SK-N-SH (cell line): ENCODE measurements around the gene KLHL28. TPM values are rescaled to one million over a fixed set of nuclear protein-coding genes. Genes with fewer than 3 reads are reported as not detected.

ENCODE experiments used
- CTCF ChIA-PET: fragments of 300-600, 350-600 bp; formaldehyde crosslinking; extraction: SDS; loops from one replicate; lab custom pipeline; 2021; lab: Yijun Ruan, JAX
- POLR2A ChIA-PET: fragments of 350-600 bp; sonication (Branson Sonifier 250); formaldehyde crosslinking; extraction: SDS; loops from one replicate; lab custom pipeline; 2020; ENCODE audit warnings: antibody characterized with exemption, inconsistent platforms; lab: Yijun Ruan, JAX
- DNase-seq: peaks from one replicate; pipeline ENCODE4 v3.0.0; 2012
- H2AFZ ChIP-seq: fragments of 200-600 bp; sonication (generic); 2 replicates; pipeline ENCODE4 v1.8.1; 2016; ENCODE audit warnings: antibody characterized with exemption, mild to moderate bottlenecking, low read depth
- H3F3A ChIP-seq: fragments of 200-600 bp; sonication (generic); replicated peaks from 2 replicates; pipeline ENCODE3; 2016; ENCODE audit warnings: antibody characterized with exemption, mild to moderate bottlenecking; ENCODE audit not compliant: insufficient read depth
- H3K27ac ChIP-seq, 2 experiments: fragments of 200-500 bp in 1 of 2; fragments of 200-600 bp in 1 of 2; sonication (Bioruptor generic) in 1 of 2; sonication (generic), shearing (Covaris generic) in 1 of 2; 2 replicates each; pipeline versions ENCODE4 v1.5.1 to v1.6.1; 2014 to 2016; ENCODE audit warnings: low read depth in 2 of 2, inconsistent platforms in 1 of 2, low read length in 1 of 2, mild to moderate bottlenecking in 1 of 2, mixed read lengths in 1 of 2
- H3K27me3 ChIP-seq: fragments of 200-600 bp; sonication (generic), shearing (Covaris generic); 2 replicates; pipeline ENCODE4 v1.6.1; 2016; ENCODE audit warnings: mixed run types; ENCODE audit not compliant: insufficient read depth
- H3K36me3 ChIP-seq, 2 experiments: fragments of 200-500 bp in 1 of 2; fragments of 200-600 bp in 1 of 2; sonication (Bioruptor generic) in 1 of 2; sonication (generic) in 1 of 2; replicated peaks in 1 of 2; 2 replicates each; pipeline versions ENCODE3 to v1.5.1; 2014 to 2016; ENCODE audit warnings: low read length in 1 of 2, mild to moderate bottlenecking in 1 of 2; ENCODE audit not compliant: insufficient read depth in 2 of 2, control insufficient read depth in 1 of 2
- H3K4me1 ChIP-seq, 2 experiments: fragments of 200-500 bp in 1 of 2; fragments of 200-600 bp in 1 of 2; sonication (Bioruptor generic) in 1 of 2; sonication (generic), shearing (Covaris generic) in 1 of 2; 2 replicates each; pipeline versions ENCODE4 v1.5.1 to v1.6.1; 2014 to 2016; ENCODE audit warnings: low read depth in 1 of 2, low read length in 1 of 2, mixed run types in 1 of 2; ENCODE audit not compliant: insufficient read depth in 2 of 2, control insufficient read depth in 1 of 2
- H3K4me2 ChIP-seq: fragments of 200-600 bp; sonication (generic), shearing (Covaris generic); 2 replicates; pipeline ENCODE4 v1.6.1; 2017; ENCODE audit warnings: mixed run types
- H3K4me3 ChIP-seq, 2 experiments: fragments of 200-500 bp in 1 of 2; fragments of 200-600 bp in 1 of 2; sonication (Bioruptor generic) in 1 of 2; sonication (generic), shearing (Covaris generic) in 1 of 2; 2 replicates each; pipeline versions ENCODE4 v1.5.1 to v1.8.1; 2014 to 2016; ENCODE audit warnings: low read depth in 2 of 2, inconsistent platforms in 1 of 2, low read length in 1 of 2, mild to moderate bottlenecking in 1 of 2, mixed read lengths in 1 of 2, moderate library complexity in 1 of 2
- H3K79me2 ChIP-seq: fragments of 200-600 bp; sonication (generic); 2 replicates; pipeline ENCODE4 v1.8.1; 2017; ENCODE audit warnings: mild to moderate bottlenecking; ENCODE audit not compliant: insufficient read depth
- H3K9ac ChIP-seq: fragments of 200-600 bp; sonication (generic); 2 replicates; pipeline ENCODE4 v1.6.1; 2017; ENCODE audit warnings: mixed run types
- H3K9me2 ChIP-seq: fragments of 200-600 bp; sonication (generic); 2 replicates; pipeline ENCODE4 v1.6.1; 2017; ENCODE audit warnings: mixed run types
- H3K9me3 ChIP-seq: fragments of 200-600 bp; sonication (generic); 2 replicates; pipeline ENCODE4 v1.6.1; 2017; ENCODE audit warnings: mixed run types, mild to moderate bottlenecking, moderate library complexity
- H4K20me1 ChIP-seq: fragments of 200-600 bp; sonication (generic); 2 replicates; pipeline ENCODE4 v1.6.1; 2017; ENCODE audit warnings: mild to moderate bottlenecking, mixed run types; ENCODE audit not compliant: insufficient read depth
- CHD2 ChIP-seq: fragments of 150-350 bp; IDR thresholded peaks from 2 replicates; pipeline ENCODE4 v1.6.1; 2018; ENCODE audit warnings: low read length; ENCODE audit not compliant: partially characterized antibody
- FOXJ3 ChIP-seq: sonication (generic); formaldehyde crosslinking; IDR thresholded peaks from 2 replicates; pipeline ENCODE4 v1.5.1; 2020; ENCODE audit warnings: mild to moderate bottlenecking, missing genetic modification reagents
- FOXM1 ChIP-seq: IDR thresholded peaks from 2 replicates; pipeline ENCODE4 v1.4.0; 2012; ENCODE audit warnings: low read depth, mild to moderate bottlenecking
- GABPA ChIP-seq: IDR thresholded peaks from 2 replicates; pipeline ENCODE4 v1.4.0; 2012; ENCODE audit warnings: low read depth, mild to moderate bottlenecking
- GATA2 ChIP-seq: sonication (generic); formaldehyde crosslinking; IDR thresholded peaks from 2 replicates; pipeline ENCODE4 v1.5.0; 2020; ENCODE audit warnings: mild to moderate bottlenecking, missing genetic modification reagents
- MAX ChIP-seq: IDR thresholded peaks from 2 replicates; pipeline ENCODE4 v1.4.0; 2012; ENCODE audit warnings: low read depth
- MEF2A ChIP-seq: IDR thresholded peaks from 2 replicates; pipeline ENCODE4 v1.4.0; 2012; ENCODE audit warnings: low read depth, borderline replicate concordance
- MXI1 ChIP-seq: IDR thresholded peaks from 2 replicates; pipeline ENCODE4 v1.6.1; 2012; ENCODE audit warnings: mild to moderate bottlenecking, low read depth, low read length, improper control_type of control experiment
- NFIC ChIP-seq: IDR thresholded peaks from 2 replicates; pipeline ENCODE4 v1.4.0; 2012; ENCODE audit warnings: borderline replicate concordance
- POLR2AphosphoS5 ChIP-seq: IDR thresholded peaks from 2 replicates; pipeline ENCODE4 v1.6.1; 2012; ENCODE audit warnings: low read depth, low read length
- RAD21 ChIP-seq: IDR thresholded peaks from 2 replicates; pipeline ENCODE4 v1.6.1; 2012; ENCODE audit warnings: mild to moderate bottlenecking, low read length
- REST ChIP-seq: IDR thresholded peaks from 2 replicates; pipeline ENCODE4 v1.6.1; 2012; ENCODE audit warnings: mild to moderate bottlenecking, low read depth, low read length, moderate library complexity
- RFX5 ChIP-seq: IDR thresholded peaks from 2 replicates; pipeline ENCODE4 v1.6.1; 2012; ENCODE audit warnings: mild to moderate bottlenecking, improper control_type of control experiment, low read length
- RXRA ChIP-seq: IDR thresholded peaks from 2 replicates; pipeline ENCODE4 v1.4.0; 2012; ENCODE audit warnings: low read depth, mild to moderate bottlenecking, borderline replicate concordance
- TCF12 ChIP-seq: IDR thresholded peaks from 2 replicates; pipeline ENCODE4 v1.4.0; 2012
- YY1 ChIP-seq: IDR thresholded peaks from 2 replicates; pipeline ENCODE4 v1.4.0; 2012; ENCODE audit warnings: low read depth, mild to moderate bottlenecking
- polyA plus RNA-seq, 3 experiments: library from polyadenylated mRNA; depleted of rRNA; stranded (reverse); fragments of >200 nt; gene quantifications; 2 replicates each; pipeline ENCODE4 v1.2.3, GENCODE V29; 2012
- TF ChIP-seq, protein P1 (sequence below): fragments of 150-350 bp; IDR thresholded peaks from 2 replicates; pipeline ENCODE4 v1.6.1; 2017; ENCODE audit warnings: antibody characterized with exemption, low read length, low read depth, borderline replicate concordance
- TF ChIP-seq, protein P2 (sequence below): fragments of 200-600 bp; sonication (generic); IDR thresholded peaks from 2 replicates; pipeline ENCODE4 v1.6.1; 2017; ENCODE audit warnings: antibody characterized with exemption, mild to moderate bottlenecking, moderate library complexity
- TF ChIP-seq, protein P3 (sequence below): IDR thresholded peaks from 2 replicates; pipeline ENCODE4 v1.4.0; 2012; ENCODE audit warnings: low read depth, borderline replicate concordance
- TF ChIP-seq, protein P4 (sequence below): fragments of 150-350 bp; IDR thresholded peaks from 2 replicates; pipeline ENCODE4 v1.6.1; 2016; ENCODE audit warnings: mild to moderate bottlenecking, low read depth, low read length

Gene KLHL28
- polyA plus RNA-seq, 1 of the 3 experiments (the other 2 are of a cell fraction): 0.72 TPM

- Histone ChIP-seq H3K9me2 (no peaks in the 10 kb centered on the region), H3K36me3 (no peaks in the 10 kb centered on the region), H3K9me3 (no peaks in the 10 kb centered on the region), H3K9ac (no peak overlapping the region)
- POLR2A ChIA-PET: no interaction called here
- no peak for DNase-seq
- CTCF ChIA-PET: no interaction called here
- TF ChIP-seq MXI1 (no peak), YY1 (no peak)
- TF ChIP-seq, all 33 proteins: peak for 0
- Histone ChIP-seq H2AFZ (no peak overlapping the region), H3K27me3 (no peaks in the 10 kb centered on the region), H3K4me2 (no peak overlapping the region), H3K27ac (no peak overlapping the region), H3K79me2 (peaks cover 88% of the 10 kb centered on the region), H3K4me3 (no peak overlapping the region), H3K4me1 (no peaks in the 10 kb centered on the region; a peak in 1 of 4 replicates), H3F3A (no peaks in the 10 kb centered on the region), H4K20me1 (peaks cover 9% of the 10 kb centered on the region; the same call in 1 of the 2 replicates)
Measured at GRCh38 chr14:44970907-44971306, 9.2 kb upstream of the KLHL28 start.

DNA sequence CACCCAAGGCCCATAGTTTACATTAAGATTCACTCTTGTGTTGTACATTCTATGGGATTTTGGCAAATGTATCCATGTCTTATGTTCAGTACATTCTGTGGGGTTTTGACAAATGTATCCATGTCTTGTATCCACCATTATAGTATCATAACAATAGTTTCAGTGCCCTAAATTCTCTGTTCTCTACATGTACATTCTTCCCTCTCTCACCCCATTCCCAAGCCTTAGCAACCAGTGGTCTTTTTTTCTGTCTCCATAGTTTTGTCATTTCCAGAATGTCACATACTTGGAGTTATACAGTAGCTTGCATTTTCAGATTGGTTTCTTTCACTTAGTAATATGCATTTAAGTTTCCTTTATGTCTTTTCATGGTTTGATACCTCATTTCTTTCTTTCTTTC is 7.0 kb upstream of the KLHL28 start:
- H3F3A ChIP-seq: no peaks in the 10 kb centered on the region
- no peak overlapping the region for H2AFZ ChIP-seq
- no peaks in the 10 kb centered on the region; a peak in 1 of 4 replicates for H3K4me1 ChIP-seq
- ChIA-PET CTCF (no interaction called here), POLR2A (no interaction called here)
- peaks cover 94% of the 10 kb centered on the region for H3K79me2 ChIP-seq
- H4K20me1 ChIP-seq: peaks cover 27% of the 10 kb centered on the region
- no peak overlapping the region for H3K9ac ChIP-seq
- H3K27ac ChIP-seq: no peak overlapping the region
- H3K4me2 ChIP-seq: no peak overlapping the region
- no peaks in the 10 kb centered on the region for H3K9me3 ChIP-seq
- no peak overlapping the region for H3K4me3 ChIP-seq
- DNase-seq: no peak
- H3K36me3 ChIP-seq: no peaks in the 10 kb centered on the region
- no peaks in the 10 kb centered on the region for H3K9me2 ChIP-seq
- H3K27me3 ChIP-seq: no peaks in the 10 kb centered on the region
- no peak for TF ChIP-seq MEF2A
- TF ChIP-seq, protein P1, sequence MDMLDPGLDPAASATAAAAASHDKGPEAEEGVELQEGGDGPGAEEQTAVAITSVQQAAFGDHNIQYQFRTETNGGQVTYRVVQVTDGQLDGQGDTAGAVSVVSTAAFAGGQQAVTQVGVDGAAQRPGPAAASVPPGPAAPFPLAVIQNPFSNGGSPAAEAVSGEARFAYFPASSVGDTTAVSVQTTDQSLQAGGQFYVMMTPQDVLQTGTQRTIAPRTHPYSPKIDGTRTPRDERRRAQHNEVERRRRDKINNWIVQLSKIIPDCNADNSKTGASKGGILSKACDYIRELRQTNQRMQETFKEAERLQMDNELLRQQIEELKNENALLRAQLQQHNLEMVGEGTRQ: no peak
- TF ChIP-seq TCF12: no peak
- TF ChIP-seq FOXM1: no peak
- no peak for TF ChIP-seq GATA2
- no peak for TF ChIP-seq FOXJ3 (CRISPR knock-in tag)
- TF ChIP-seq, protein P2, sequence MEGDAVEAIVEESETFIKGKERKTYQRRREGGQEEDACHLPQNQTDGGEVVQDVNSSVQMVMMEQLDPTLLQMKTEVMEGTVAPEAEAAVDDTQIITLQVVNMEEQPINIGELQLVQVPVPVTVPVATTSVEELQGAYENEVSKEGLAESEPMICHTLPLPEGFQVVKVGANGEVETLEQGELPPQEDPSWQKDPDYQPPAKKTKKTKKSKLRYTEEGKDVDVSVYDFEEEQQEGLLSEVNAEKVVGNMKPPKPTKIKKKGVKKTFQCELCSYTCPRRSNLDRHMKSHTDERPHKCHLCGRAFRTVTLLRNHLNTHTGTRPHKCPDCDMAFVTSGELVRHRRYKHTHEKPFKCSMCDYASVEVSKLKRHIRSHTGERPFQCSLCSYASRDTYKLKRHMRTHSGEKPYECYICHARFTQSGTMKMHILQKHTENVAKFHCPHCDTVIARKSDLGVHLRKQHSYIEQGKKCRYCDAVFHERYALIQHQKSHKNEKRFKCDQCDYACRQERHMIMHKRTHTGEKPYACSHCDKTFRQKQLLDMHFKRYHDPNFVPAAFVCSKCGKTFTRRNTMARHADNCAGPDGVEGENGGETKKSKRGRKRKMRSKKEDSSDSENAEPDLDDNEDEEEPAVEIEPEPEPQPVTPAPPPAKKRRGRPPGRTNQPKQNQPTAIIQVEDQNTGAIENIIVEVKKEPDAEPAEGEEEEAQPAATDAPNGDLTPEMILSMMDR: no peak
- no peak for TF ChIP-seq GABPA
- TF ChIP-seq MAX: no peak
- no peak for TF ChIP-seq REST
- TF ChIP-seq RXRA: no peak
- TF ChIP-seq, protein P3, sequence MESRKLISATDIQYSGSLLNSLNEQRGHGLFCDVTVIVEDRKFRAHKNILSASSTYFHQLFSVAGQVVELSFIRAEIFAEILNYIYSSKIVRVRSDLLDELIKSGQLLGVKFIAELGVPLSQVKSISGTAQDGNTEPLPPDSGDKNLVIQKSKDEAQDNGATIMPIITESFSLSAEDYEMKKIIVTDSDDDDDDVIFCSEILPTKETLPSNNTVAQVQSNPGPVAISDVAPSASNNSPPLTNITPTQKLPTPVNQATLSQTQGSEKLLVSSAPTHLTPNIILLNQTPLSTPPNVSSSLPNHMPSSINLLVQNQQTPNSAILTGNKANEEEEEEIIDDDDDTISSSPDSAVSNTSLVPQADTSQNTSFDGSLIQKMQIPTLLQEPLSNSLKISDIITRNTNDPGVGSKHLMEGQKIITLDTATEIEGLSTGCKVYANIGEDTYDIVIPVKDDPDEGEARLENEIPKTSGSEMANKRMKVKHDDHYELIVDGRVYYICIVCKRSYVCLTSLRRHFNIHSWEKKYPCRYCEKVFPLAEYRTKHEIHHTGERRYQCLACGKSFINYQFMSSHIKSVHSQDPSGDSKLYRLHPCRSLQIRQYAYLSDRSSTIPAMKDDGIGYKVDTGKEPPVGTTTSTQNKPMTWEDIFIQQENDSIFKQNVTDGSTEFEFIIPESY: no peak
- TF ChIP-seq NFIC: no peak
- no peak for TF ChIP-seq POLR2AphosphoS5
- TF ChIP-seq, protein P4, sequence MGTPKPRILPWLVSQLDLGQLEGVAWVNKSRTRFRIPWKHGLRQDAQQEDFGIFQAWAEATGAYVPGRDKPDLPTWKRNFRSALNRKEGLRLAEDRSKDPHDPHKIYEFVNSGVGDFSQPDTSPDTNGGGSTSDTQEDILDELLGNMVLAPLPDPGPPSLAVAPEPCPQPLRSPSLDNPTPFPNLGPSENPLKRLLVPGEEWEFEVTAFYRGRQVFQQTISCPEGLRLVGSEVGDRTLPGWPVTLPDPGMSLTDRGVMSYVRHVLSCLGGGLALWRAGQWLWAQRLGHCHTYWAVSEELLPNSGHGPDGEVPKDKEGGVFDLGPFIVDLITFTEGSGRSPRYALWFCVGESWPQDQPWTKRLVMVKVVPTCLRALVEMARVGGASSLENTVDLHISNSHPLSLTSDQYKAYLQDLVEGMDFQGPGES: no peak
- TF ChIP-seq MXI1: no peak
- TF ChIP-seq RAD21: no peak
- TF ChIP-seq CHD2: no peak
- TF ChIP-seq RFX5: no peak
